GM03348 (cell line): Measurements from ENCODE around the gene CHDH.

Experiments used
- DNase-seq: peaks from one replicate; pipeline ENCODE4 v3.0.0; 2012; ENCODE audit warnings: low spot score

The CHDH gene

DNA sequence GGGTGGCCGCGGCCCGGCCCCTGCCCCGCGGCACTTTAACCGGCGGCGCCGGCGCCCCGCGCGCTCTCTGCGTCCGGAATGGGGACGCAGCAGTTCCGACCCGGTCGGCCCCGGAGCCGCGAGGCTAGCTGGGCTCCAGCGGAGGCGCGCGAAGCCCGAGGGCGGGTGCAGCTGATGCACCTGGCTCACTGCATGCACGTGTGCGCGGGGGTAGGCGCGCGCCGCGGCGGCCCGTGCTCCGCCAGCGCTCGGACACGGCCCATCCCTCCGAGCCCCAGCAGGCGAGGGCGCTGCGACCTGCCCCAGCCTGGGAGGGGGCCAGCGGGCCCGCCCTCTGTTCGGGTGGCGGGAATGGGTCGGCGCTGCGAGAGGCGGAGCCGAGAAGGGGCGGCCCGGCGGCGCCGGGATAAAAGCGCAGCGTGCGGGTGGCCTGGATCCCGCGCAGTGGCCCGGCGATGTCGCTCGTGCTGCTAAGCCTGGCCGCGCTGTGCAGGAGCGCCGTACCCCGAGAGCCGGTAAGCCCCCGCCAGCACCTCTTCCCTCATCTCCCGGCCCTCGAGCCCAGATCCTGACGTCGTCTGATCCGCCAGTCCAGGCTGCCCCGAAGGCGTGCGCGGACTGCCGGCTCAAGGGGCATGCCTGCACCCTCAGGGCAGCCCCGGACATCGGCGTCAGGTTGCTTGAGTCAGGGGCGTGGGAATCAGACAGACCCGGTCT, at the start of gene CHDH, which contains the start of gene IL17RB:
CHDH (minus strand) TSS at position 286 of the 717 bp plus-strand sequence. CDS start 22,411 bp downstream, outside the sequence.
IL17RB (plus strand) TSS at position 435 of the 717 bp plus-strand sequence; CDS start at position 456, 21 bp downstream.
- peak; percentile 57 for DNase-seq

GRCh38 chr3:53892286-53892637, 46.0 kb upstream of the CHDH start:
- DNase-seq = no peak

DNA sequence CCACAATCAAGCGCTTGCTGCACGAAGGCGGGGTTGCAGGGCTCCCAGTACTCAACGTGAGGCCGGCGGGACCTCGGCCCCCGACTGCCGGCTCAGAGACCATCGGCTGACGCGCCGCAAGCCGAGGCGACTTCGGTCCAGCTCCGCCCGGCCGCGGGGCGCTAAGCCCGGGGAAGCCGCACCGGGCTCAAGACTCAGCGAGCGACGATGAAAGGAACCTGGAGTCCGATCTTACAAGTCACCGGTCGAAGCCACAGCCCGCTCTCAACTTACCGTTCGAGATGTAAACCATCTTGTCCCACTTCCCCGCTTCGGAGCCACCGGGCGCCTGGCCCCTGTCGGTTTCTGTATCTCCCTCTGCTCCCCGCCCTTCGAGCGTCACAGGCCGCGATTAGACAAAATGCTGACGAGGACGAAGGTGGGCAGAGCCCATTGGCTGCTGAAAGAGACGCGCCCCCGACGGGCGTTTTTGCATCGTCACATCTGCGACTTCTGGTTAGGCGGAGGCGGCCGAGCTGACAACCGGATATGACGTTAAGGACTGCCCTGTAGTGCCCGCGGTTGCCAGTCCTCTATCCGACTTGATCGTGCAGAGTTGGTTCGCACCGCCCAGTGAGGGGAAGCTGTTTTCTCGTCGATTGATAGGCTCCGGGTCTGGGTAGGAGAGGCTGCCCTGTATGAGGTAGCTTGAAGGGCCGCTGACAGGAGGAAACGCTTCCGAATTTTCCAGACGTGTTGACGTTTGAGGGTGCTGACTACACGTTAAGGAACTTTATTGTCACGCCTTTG, 45.5 kb upstream of the CHDH start, which contains the start of gene SELENOK:
SELENOK (minus strand) TSS at position 363 of the 789 bp plus-strand sequence.
- DNase-seq = peak; percentile 96

DNA sequence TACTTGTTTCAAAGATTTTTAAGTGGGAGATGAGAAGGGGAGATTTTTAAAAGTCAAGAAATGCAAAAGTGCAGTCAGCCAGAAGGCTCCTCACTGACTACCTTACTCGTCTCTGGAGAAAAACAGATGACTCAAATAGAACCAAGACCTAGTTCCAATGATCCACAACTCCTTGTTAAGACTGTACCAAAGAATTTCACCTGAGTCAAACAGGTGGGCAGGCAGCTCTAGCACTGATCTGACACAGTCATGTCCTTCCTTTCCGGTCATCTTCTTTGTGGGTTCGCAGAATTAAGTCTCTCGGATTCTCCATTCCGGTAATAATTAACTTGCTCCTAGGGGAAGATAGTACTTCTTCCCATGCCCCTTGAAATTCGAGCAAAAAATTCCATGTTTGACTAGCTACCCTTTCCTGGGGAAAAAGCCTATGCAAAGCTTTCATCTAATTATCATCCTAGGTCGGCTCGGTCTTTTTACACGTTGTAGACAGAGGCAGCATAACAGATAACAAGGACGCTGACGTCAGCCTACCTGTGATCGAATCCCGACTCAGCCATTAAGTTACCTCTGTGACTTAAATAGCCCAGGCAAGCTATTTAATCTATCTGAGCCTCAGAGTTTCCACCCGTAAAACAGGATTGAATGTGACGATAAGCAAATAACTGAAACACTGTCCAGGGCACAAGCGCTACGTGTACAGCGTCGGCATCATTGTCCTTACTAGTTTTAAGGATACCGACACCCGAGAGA, 44.7 kb upstream of the CHDH start:
- no peak for DNase-seq

- no peak for DNase-seq
Observed at GRCh38 chr3:53888232-53888631, 42.0 kb upstream of the CHDH start.

DNA sequence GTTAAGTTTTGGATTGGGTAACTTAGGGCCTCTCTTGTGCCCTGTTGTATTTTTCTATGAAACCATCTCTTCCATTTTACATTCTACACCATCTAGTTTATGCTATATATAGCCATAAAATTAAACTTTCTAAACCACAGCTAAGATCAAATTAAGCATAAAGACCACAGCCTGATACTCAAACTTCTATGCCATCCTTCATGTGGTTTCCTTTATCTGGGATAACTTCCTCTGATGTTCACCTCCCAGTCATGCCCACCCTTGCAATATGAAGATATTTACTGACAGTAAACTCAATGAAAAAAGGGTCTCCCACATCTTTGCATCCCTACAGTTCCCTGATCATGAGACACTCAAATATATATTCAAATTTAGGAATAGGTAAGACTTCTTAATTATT, 41.2 kb upstream of the CHDH start:
- no peak for DNase-seq

DNA sequence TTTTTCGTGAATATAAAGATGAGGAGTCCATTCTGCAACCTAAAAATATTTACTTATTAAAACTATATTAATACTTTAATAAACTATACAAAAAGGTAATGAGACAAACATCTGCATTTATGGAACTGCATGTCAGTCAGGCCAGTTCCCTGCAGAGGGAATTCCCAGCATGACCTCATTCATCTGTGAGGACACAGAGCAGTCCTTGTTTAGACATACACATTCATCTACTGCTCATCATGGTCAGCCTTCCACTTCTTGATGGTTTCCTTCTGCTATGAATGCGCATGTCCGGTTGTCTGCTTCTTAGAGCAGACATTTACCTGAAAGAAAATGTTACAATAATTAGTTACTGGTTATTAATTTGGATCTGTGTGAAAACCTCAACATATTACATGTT, 39.0 kb upstream of the CHDH start:
- no peak for DNase-seq

GRCh38 chr3:53884623-53885022, 38.4 kb upstream of the CHDH start:
- DNase-seq = no peak

- DNase-seq = no peak
Observed at GRCh38 chr3:53883008-53883407, 36.8 kb upstream of the CHDH start.

- peak; percentile 97 for DNase-seq
Observed at GRCh38 chr3:53881691-53882593, 35.7 kb upstream of the CHDH start, which contains the start of gene ACTR8. Gene ACTR8, minus strand, starts transcription at chr3:53882152. Its CDS starts 51 bp downstream, at chr3:53882101.

DNA sequence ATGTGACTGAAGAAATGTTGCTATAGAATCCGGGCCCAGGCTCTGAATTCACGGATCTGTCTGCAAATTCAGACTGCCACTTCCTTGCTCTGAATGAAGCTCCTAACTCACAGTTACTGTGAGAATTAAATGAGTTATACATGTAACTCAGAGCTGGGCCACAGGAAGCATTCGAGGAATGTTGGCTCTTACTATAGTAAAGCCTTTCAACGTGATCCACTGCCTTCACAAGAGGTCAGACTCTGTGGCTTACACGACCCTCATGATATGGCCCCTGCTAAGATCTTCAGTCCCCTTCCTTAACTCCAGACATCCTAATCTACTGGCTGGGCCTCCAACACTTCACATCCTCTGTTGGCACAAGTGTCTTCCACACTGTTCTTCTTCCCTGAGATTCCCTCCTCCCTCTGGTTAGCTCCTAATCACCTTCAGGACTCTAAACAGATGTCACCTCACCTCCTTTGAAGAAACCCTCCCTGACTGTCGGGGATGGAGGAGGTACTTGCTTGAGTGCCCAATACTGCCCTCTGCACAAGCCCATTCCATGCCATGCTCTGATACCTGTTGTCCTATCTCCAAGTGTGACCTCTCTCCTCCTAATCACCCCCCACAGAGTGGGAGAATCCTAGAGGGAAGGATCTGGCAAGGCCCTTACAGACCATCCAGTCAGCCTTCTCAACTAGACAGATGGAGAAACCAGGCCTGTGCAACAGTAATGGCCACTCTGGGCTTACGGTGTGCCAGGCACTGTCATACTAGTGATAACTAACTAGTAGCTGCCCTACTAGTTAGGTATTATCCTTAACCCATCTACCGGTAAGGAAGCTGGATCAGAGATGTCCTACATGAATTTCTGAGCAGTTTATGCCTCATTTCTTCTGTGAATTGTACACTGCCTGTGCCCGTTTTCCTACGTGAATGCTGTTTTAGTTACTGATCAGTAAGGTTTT, 34.5 kb upstream of the CHDH start:
- DNase-seq = peak; percentile 30

DNA sequence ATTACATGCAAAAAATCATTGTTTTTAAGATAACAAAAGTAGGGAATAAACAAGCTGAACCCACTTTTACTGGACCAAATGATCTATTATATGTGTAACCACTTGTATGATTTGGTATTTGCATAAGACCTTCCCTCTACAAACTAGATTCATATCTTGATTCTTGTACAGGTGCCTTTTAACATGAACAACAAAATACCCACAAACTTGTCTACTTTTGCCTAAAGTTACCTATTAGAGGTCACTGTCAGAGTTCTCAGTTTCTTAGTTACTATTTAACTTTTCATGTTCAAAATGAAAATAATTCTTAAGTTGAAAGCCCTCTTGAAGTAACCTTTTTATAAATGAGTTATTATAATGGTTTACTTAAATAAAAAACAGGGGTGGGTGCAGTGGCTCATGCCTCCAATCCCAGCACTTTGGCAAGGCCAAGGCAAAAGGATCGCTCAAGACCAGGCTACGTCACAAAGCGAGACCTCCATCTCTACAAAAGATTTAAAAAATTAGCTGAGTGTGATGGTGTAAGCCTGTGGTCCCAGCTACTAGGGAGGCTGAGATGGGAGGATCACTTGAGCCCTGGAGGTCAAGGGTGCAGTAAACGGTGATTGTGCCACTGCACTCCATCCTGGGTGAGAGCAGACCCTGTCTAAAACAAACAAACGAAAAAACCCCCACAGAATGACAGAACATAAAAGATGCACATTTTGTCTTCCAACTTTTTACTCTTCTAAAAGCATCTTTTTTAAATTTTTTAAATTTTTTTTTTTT, 19.7 kb upstream of the CHDH start:
- DNase-seq = no peak

DNA sequence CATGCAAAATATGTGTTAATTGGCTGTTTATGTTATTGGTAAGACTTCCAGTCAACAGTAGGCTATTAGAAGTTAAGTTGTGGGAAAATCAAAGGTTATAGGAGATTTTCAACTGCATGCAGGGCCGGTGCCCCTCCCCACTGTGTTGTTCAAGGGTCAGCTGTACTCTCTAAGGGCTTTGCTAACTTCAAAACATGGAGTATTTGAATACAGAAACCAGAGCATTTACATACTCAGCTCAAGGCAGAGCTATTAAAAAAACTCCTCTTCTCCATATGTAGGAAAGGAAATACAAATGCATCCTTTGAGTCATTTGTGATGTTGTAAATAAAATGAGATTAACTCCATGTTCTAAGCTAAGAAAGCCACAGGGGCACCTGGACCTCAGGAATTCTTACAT, 16.9 kb upstream of the CHDH start:
- DNase-seq = no peak

GRCh38 chr3:53862241-53862640, 16.0 kb upstream of the CHDH start:
- no peak for DNase-seq

DNA sequence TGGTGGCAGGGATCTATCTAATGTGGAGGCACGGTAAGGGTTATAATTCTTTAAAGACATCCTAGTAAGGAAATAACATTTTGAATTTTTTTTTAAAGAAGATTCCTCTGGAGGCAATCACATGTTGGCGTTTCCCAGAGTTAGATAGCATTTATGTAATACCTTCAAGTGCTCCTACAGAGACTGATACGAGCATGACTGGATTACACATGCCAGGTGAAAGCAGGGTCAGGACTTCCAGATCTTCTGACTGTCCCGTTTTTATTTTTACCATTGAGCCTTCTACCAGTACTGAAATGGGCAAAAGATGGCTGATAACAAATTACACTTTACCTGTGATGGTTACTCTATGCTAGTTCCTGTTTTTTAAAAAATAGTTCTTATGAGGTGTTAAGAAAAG, 14.0 kb upstream of the CHDH start:
- DNase-seq = no peak

DNA sequence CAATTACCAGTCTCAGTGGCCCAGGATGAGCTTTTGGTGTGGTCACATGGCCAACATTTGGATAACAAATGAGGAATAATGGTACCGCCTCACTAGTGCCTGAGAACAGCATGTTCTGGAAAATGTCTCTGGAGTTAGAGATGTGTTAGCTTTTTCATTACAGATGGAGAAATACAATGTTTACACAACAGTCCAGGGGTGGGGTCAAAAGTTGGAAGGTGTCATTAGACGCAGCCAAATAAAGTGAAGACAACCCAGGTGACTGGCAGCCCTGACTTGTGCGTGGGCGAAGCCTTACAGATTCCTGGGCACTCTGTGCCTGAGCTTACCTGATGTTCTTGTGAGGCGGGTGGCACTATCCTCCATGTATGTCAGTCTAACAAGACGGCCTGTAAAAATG, 13.0 kb upstream of the CHDH start:
- no peak for DNase-seq

GRCh38 chr3:53858096-53858741, 12.0 kb upstream of the CHDH start:
- DNase-seq = no peak

DNA sequence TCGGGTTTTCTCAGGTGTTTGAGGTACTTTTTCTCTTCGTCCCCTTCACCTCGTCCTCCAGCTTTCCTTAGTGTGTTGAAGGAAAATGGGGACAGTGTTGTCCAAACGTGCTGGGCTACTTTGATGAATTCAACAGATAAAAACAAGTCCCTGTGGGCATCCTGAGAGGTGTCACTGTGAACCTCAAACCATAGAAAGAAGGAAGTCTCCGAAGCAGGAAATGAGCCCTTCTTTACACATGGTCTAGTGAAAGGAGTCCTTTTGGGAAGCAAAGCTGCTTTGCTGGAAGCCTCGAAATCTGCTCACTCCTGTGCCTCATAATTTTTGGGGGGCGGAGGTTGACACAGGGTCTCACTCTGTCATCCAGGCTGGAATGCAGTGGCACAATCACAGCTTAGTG, 10.7 kb upstream of the CHDH start:
- DNase-seq = no peak

- DNase-seq = no peak
Observed at GRCh38 chr3:53850895-53851294, 4.7 kb upstream of the CHDH start.
